IPS-NIHi7 (cell line): ENCODE data around the gene MMRN2.

Experiments
- DNase-seq: peaks from one replicate; pipeline ENCODE4 v3.0.0; 2012; ENCODE audit warnings: mixed read lengths; ENCODE audit errors: extremely low spot score

Gene MMRN2

DNA sequence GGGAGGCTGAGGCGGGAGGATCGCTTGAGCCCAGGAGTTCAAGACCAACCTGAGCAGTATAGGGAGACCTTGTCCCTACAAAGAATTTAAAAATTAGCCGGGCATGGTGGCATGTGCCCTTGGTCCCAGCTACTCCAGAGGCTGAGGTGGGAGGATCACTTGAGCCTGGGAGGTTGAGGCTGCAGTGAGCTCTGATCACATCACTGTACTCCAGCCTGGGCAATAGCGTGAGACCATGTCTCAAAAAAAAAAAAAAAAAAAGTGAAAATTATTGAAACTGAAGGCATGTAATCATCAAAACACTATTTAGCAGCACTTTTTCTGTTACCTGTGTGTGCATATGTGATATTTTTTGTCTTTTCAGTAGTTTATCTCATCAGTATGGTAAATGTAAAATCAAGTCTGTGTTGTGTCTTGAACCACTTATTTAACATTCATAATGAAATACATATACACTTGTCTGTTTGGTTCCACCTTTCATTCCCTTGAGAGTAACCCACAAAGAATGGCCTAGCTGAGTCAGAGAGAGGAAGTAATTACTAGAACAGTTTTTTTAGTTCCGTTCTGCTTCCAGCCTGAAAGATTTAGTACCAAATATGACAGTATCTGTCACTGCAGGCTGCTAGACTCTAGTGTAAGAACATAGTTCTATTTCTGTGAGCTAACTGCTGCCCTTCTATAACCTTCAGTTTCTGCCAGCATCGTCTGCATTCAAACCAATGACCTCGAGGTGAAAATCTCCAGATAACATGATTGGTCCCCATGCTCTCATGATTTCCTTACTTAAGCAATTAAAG is 68.6 kb downstream of the MMRN2 start:
- no peak for DNase-seq
